Tibial artery (tissue), 4 donors: Measurements from ENCODE around the gene NSMCE4A.
"Not testable (repeated sequence)": the region's sequence is repeated elsewhere in the genome, so short reads cannot be mapped to it uniquely, and the experiment has no call there.

ENCODE experiments used
- DNase-seq, 2 donors: peaks; one replicate each; pipeline ENCODE4 v3.0.0-alpha.2; 2019
- H3K27ac ChIP-seq, 2 donors: fragments of 200-600 bp; sonication (generic) in 1 of 2; 1 replicate in 1 of 2; 2 replicates in 1 of 2; pipeline ENCODE4 v1.5.1; 2018 to 2019; ENCODE audit warnings: mild to moderate bottlenecking in 1 of 2
- H3K27me3 ChIP-seq, 2 donors: fragments of 200-600 bp; sonication (generic) in 1 of 2; one replicate each; pipeline versions ENCODE4 v1.5.1 to v1.6.0; 2016 to 2019
- H3K36me3 ChIP-seq, 3 donors: fragments of 200-600 bp; sonication (generic) in 2 of 3; one replicate each; pipeline ENCODE4 v1.5.1; 2016 to 2019; ENCODE audit warnings: mild to moderate bottlenecking in 2 of 3
- H3K4me1 ChIP-seq, 4 donors: fragments of 200-600 bp; sonication (generic) in 2 of 4; 1 replicate in 3 of 4; 2 replicates in 1 of 4; pipeline ENCODE4 v1.5.1; 2016 to 2019
- H3K4me3 ChIP-seq, 2 donors: fragments of 200-600 bp; sonication (generic) in 1 of 2; 1 replicate in 1 of 2; 2 replicates in 1 of 2; pipeline ENCODE4 v1.5.1; 2018 to 2019; ENCODE audit warnings: mild to moderate bottlenecking in 2 of 2
- H3K9me3 ChIP-seq, 3 donors: fragments of 200-600 bp; sonication (generic) in 1 of 3; one replicate each; pipeline ENCODE4 v1.5.1; 2016 to 2019
- CTCF ChIP-seq, 2 experiments: fragments of 200-600 bp in 1 of 2; fragments of 450-650 bp in 1 of 2; IDR thresholded peaks; one replicate each; pipeline ENCODE4 v1.5.1; 2017 to 2019; ENCODE audit warnings: antibody characterized with exemption in 2 of 2, mild to moderate bottlenecking in 1 of 2, moderate library complexity in 1 of 2
- intact Hi-C: fragments of 100-400 bp; cut with DNase I; formaldehyde crosslinking; loops from one replicate; pipeline ENCODE4 v1.15.0; 2023; ENCODE audit warnings: low total_unique reads

The NSMCE4A gene

GRCh38 chr10:121974535-121975294 is at the start of gene NSMCE4A:
NSMCE4A (minus strand) TSS chr10:121975217; CDS start chr10:121975165, 52 bp downstream.
- H3K4me1 ChIP-seq: peaks cover 0 to 24% (median 17%) of the 10 kb centered on the region in 4 donors
- TF ChIP-seq CTCF (IDR thresholded peaks at IDR 0.05): peak in 1 of 2 experiments; percentile 55
- H3K27ac ChIP-seq: peak within 1 kb of the TSS; percentile 93 to 99
- H3K9me3 ChIP-seq: no peaks in the 10 kb centered on the region
- intact Hi-C loops: loop anchor here (1.0 to 10.0 kb wide), 3 partner anchors 20 to 140 kb away; no protein-coding TSS in a partner anchor
- peaks cover 9 to 29% (median 13%) of the 10 kb centered on the region in 3 donors for H3K36me3 ChIP-seq
- no peaks in the 10 kb centered on the region for H3K27me3 ChIP-seq
- H3K4me3 ChIP-seq: peak within 1 kb of the TSS; percentile 74 to 99
- peak; percentile 62 to 84 for DNase-seq

GRCh38 chr10:122023257-122023656 is 48.2 kb upstream of the NSMCE4A start:
- H3K4me3 ChIP-seq, intact Hi-C loops, H3K36me3 ChIP-seq, DNase-seq, H3K27me3 ChIP-seq, H3K27ac ChIP-seq, H3K9me3 ChIP-seq: not testable (repeated sequence)
- peaks cover 0 to 19% (median 8%) of the 10 kb centered on the region in 4 donors for H3K4me1 ChIP-seq

- no peak overlapping the region for H3K4me3 ChIP-seq
Measured at GRCh38 chr10:122022276-122022675, 47.3 kb upstream of the NSMCE4A start.

DNA sequence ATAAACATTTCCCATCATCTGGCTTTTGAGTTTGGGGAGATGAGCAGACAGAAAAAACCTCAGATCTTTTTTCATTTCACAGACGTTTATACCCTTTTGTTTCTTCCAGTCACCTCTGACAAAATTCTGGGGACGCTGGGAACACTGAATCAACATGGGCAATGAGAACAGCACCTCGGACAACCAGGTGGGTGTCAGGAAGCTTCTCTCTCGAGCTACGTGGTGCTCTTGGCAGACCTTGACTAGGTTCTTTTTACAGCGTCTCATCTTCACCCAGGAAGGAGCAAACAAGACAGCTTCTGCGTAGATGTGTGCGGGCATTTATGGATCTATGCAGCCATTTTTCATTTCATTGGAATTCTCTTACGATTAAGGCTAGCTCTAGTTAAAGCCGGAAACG is 46.8 kb upstream of the NSMCE4A start:
- no peaks in the 10 kb centered on the region for H3K36me3 ChIP-seq
- DNase-seq: no peak
- no peak for TF ChIP-seq CTCF (IDR thresholded peaks at IDR 0.05)
- no peaks in the 10 kb centered on the region for H3K9me3 ChIP-seq
- peak overlapping the region; percentile 13 to 58 for H3K27ac ChIP-seq
- H3K4me3 ChIP-seq: peak overlapping the region; percentile 25 to 29
- peaks cover 0 to 19% (median 8%) of the 10 kb centered on the region in 4 donors for H3K4me1 ChIP-seq
- intact Hi-C loops: no loop called here
- no peaks in the 10 kb centered on the region for H3K27me3 ChIP-seq

More at GRCh38 chr10:122022276-122022675, 47.3 kb upstream of the NSMCE4A start:
- intact Hi-C loops: no loop called here
- no peak for TF ChIP-seq CTCF (IDR thresholded peaks at IDR 0.05)
- Histone ChIP-seq H3K36me3 (no peaks in the 10 kb centered on the region), H3K4me1 (peaks cover 0 to 19% (median 8%) of the 10 kb centered on the region in 4 donors), H3K9me3 (no peaks in the 10 kb centered on the region), H3K27ac (peak overlapping the region; percentile 13 to 58), H3K27me3 (no peaks in the 10 kb centered on the region)
- DNase-seq: no peak

GRCh38 chr10:122021379-122021778 is 46.4 kb upstream of the NSMCE4A start:
- Histone ChIP-seq H3K27ac (peak overlapping the region; percentile 13 to 58), H3K4me3 (peak overlapping the region; percentile 25 to 29), H3K9me3 (no peaks in the 10 kb centered on the region), H3K27me3 (no peaks in the 10 kb centered on the region), H3K4me1 (peaks cover 0 to 19% (median 8%) of the 10 kb centered on the region in 4 donors), H3K36me3 (no peaks in the 10 kb centered on the region)
- DNase-seq: no peak
- TF ChIP-seq CTCF (IDR thresholded peaks at IDR 0.05): no peak
- intact Hi-C loops: no loop called here

GRCh38 chr10:122020226-122020625 is 45.2 kb upstream of the NSMCE4A start:
- Histone ChIP-seq H3K9me3 (no peaks in the 10 kb centered on the region), H3K4me1 (peaks cover 0 to 19% (median 8%) of the 10 kb centered on the region in 4 donors), H3K4me3 (no peak overlapping the region), H3K27me3 (no peaks in the 10 kb centered on the region), H3K27ac (no peak overlapping the region), H3K36me3 (no peaks in the 10 kb centered on the region)
- no peak for TF ChIP-seq CTCF (IDR thresholded peaks at IDR 0.05)
- no peak for DNase-seq
- intact Hi-C loops: no loop called here
